AG09319 (cell line): Measurements from ENCODE around the gene HK1.
"Not testable (repeated sequence)": the region's sequence is repeated elsewhere in the genome, so short reads cannot be mapped to it uniquely, and the experiment has no call there.

ENCODE experiments used
- DNase-seq: peaks from one replicate; pipeline ENCODE4 v3.0.0-alpha.2; 2010; ENCODE audit warnings: low read depth; ENCODE audit errors: extremely low read depth
- CTCF ChIP-seq: IDR thresholded peaks from 2 replicates; pipeline ENCODE4 v1.5.1; 2011; ENCODE audit warnings: low read depth, mild to moderate bottlenecking, inconsistent platforms, low read length, moderate library complexity

The HK1 gene

DNA sequence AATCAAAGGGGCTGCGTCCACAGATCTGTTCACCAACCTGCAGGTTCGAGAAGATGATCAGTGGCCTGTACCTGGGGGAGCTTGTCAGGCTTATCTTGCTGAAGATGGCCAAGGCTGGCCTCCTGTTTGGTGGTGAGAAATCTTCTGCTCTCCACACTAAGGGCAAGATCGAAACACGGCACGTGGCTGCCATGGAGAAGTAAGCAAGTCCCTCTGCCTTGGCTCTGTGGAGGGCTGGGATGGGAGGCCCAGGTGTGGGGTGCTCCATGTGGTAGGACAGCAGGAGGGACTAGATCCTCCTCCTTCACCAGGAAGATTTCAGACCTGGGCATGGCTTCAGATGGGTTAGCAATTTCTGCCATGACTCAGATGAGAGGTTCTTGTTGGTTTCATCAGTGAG is 32.3 kb upstream of the HK1 start:
- no peak for TF ChIP-seq CTCF
- DNase-seq, result no peak

- TF ChIP-seq CTCF, result no peak
- DNase-seq, result no peak
These were observed 31.5 kb upstream of the HK1 start for GRCh38 chr10:69246581-69247312.

DNA sequence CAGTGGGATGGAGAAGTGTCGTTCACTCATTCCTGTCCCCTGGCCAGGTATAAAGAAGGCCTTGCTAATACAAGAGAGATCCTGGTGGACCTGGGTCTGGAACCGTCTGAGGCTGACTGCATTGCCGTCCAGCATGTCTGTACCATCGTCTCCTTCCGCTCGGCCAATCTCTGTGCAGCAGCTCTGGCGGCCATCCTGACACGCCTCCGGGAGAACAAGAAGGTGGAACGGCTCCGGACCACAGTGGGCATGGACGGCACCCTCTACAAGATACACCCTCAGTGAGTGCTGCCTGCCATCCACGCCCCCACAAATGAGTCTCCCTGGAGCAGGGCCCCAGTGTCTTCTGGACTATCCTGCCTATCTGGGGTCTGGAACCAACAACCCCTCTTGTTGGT is 31.0 kb upstream of the HK1 start:
- no peak for TF ChIP-seq CTCF
- no peak for DNase-seq

- no peak for DNase-seq
- TF ChIP-seq CTCF, result no peak
These were observed 30.1 kb upstream of the HK1 start for GRCh38 chr10:69248117-69248730.

DNA sequence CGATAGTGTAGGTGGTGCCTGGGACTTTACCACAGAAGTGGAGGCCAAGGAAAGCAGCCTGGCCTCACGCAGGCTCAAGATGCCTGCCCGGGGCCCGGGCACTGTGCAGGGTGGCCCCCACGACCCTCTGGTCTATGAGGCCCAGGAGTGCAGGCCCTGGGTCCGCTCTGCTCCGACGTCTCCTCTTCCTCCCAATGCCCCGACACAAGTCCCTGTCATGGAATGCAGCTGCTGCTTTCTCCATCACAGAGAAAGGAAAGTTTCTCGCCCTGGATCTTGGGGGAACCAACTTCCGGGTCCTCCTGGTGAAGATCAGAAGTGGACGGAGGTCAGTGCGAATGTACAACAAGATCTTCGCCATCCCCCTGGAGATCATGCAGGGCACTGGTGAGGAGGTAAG is 28.3 kb upstream of the HK1 start:
- DNase-seq, result no peak
- TF ChIP-seq CTCF, result no peak

- DNase-seq, result not testable (repeated sequence)
These were observed 26.9 kb upstream of the HK1 start for GRCh38 chr10:69251417-69251816.

- TF ChIP-seq CTCF, result no peak
- DNase-seq, result no peak
These were observed 25.1 kb upstream of the HK1 start for GRCh38 chr10:69253171-69253570.

- no peak for TF ChIP-seq CTCF
- no peak for DNase-seq
These were observed 23.4 kb upstream of the HK1 start for GRCh38 chr10:69254877-69255276.
